T-helper 1 cell treated with Interleukin-12 subunit alpha and Interleukin-12 subunit beta and Interleukin-4 antibody, amounts not matched to agents 30 μg/mL and 1 μg/mL, for 36 hours (primary cell): ENCODE data around the gene ODC1.

Experiments used
- H3K27ac Mint-ChIP-seq: one replicate; pipeline ENCODE4 v1.8.0; 2021; ENCODE audit warnings: mild to moderate bottlenecking, mixed read lengths
- H3K27me3 Mint-ChIP-seq: one replicate; pipeline ENCODE4 v1.8.0; 2021; ENCODE audit warnings: low read depth, mixed read lengths
- H3K36me3 Mint-ChIP-seq: one replicate; pipeline ENCODE4 v1.8.0; 2021; ENCODE audit warnings: low read depth, mixed read lengths
- H3K4me1 Mint-ChIP-seq: one replicate; pipeline ENCODE4 v1.8.0; 2021; ENCODE audit warnings: low read depth, mixed read lengths
- H3K4me3 Mint-ChIP-seq: one replicate; pipeline ENCODE4 v1.8.0; 2021; ENCODE audit warnings: mild to moderate bottlenecking, moderate library complexity, mixed read lengths
- H3K9me3 Mint-ChIP-seq: one replicate; pipeline ENCODE4 v1.8.0; 2021; ENCODE audit warnings: mixed read lengths

The ODC1 gene

DNA sequence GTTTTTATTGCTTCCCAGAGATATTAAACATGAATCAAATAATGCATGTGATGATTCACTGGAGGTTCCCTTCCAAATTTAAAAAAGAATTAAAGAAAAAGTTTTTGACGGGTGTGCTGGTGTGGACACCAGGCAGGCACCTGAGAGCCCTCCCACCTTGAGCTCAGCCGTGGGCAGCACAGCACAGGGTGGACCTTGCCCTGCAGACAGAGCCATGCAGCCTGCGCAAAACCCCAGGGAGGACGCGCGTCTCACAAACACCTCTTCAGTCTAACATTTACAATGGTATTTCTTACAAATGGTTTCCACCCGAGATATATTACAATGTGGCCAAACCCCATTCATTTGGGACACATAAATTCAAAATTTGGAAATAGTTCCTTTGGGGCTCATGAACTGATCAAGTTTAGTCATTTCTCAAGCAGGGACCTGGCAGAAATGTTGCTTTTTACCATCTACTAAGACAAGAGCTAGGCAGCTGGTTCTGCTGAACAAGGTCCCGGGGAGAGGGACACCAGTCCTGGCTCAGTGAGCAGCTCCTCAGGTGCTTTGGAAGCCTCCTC lies 45.4 kb downstream of the ODC1 start:
- Mint-ChIP-seq H3K9me3 (no peaks in the 10 kb centered on the region), H3K27me3 (peaks cover 5% of the 10 kb centered on the region), H3K27ac (no peak overlapping the region), H3K36me3 (peaks cover 19% of the 10 kb centered on the region), H3K4me3 (no peak overlapping the region), H3K4me1 (peaks cover 34% of the 10 kb centered on the region)

DNA sequence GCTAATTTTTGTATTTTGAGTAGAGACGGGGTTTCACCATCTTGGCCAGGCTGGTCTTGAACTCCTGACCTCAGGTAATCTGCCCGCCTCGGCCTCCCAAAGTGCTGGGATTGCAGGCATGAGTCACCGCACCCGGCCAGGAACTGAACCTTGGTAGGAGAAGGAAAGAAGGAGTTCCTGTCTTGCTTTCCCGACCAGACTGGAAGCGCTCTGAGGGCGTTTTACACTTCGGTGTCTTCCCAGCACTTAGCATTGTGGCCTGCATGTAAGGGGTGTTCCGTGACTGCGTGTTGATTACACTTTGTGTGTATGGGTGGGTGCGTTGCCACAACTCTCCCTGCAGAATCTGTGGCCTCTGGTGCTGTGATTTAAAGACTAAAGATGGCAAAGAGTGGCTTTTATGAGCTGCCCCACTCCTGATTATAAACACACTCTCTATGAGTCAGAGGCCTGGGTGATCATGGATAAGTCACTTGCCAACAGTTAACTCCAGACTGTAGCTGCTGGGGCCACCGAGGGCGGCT lies 46.0 kb downstream of the ODC1 start:
- Mint-ChIP-seq H3K4me3 (no peak overlapping the region), H3K36me3 (peaks cover 19% of the 10 kb centered on the region), H3K4me1 (peaks cover 28% of the 10 kb centered on the region), H3K27ac (no peak overlapping the region), H3K9me3 (no peaks in the 10 kb centered on the region), H3K27me3 (peaks cover 5% of the 10 kb centered on the region)

DNA sequence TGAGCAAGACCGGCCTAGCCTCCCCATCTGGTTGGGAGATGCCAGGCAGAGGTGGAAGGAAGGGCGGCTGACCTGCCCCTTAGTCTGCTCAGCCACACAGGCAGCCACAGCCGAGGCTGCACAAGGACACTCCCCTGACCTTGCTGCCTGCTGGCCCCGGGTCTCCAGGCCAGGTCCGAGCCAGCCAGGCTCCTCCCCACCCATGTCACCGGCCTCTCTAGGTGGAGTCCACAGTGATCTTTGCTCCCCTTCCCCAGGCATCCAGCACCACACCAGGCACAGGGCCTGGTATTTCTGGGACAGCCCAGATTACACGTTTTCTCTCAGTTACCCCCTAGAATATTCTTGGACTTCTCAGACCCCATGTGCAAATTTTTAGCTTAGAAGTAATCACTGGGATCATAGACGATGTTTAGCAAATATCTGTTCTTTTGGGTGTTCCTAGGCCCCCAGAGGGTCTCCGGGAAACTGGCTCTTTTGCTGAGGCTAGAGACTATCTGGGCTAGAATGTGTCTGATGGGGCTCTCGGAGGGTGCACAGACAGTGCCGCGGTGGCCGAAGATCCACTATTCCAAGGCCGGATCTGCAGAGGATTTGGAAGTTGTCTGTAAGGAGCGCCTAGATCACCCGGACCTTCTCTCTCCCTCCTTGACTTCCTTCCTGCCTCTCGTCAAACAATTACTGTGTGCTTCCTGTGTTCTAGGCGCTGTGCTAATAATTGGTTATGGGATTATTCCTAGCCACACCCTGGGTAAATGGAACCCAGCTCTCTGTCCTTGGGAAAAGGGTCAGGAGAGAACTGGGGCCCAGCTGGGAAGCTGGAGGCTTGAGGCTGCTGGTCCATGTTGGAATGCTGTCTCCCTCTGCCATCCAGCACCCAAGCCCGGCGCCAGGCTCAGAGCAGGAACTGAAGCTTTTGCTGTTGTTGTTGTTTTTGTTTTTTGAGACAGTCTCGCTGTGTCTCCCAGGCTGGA lies 46.9 kb downstream of the ODC1 start:
- H3K4me3 Mint-ChIP-seq = no peak overlapping the region
- peak overlapping the region; percentile 72 for H3K27ac Mint-ChIP-seq
- peaks cover 14% of the 10 kb centered on the region for H3K36me3 Mint-ChIP-seq
- H3K9me3 Mint-ChIP-seq = no peaks in the 10 kb centered on the region
- no peaks in the 10 kb centered on the region for H3K27me3 Mint-ChIP-seq
- H3K4me1 Mint-ChIP-seq = peaks cover 23% of the 10 kb centered on the region

DNA sequence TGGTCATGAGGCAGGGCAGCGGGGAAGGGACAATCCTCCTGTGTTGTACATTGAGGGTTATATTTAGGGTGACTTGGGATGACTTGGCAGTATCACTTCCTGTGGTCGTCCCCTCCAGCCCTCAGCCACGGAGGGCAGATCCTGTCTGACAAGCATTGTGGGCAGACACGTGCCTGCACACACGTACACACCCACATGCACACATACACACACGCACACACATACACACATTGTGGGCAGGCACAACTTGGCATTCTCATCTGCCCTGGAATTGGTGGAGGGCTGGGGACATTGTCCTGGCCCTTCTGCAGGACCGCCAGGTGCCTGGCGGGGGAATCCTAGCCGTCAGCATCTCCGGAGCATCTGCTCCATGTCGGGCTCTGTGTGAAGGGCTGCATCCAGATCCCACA lies 47.6 kb downstream of the ODC1 start:
- Mint-ChIP-seq H3K4me1 (peaks cover 23% of the 10 kb centered on the region), H3K27ac (peak overlapping the region; percentile 72), H3K36me3 (peaks cover 14% of the 10 kb centered on the region), H3K27me3 (no peaks in the 10 kb centered on the region), H3K9me3 (no peaks in the 10 kb centered on the region), H3K4me3 (no peak overlapping the region)

DNA sequence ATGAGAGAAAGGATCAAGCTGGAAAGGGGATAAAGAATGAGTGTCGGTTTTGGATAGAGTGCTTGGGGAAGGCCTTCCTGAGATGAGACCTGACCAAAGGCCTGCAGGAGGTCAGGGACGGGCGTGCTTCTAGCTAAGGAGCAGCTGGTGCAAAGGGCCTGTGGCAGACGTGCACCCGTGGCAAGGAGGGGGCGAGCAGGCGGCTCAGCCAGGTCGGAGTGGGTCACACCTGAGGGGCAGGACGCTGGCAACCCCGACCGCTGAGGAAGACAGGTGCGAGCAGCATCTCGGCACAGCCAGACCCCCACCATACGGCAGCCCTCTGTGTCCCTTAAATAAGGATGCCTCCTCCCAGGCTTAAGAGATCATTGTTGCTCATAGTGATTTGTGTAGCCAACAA lies 48.1 kb downstream of the ODC1 start:
- H3K4me3 Mint-ChIP-seq = no peak overlapping the region
- no peaks in the 10 kb centered on the region for H3K27me3 Mint-ChIP-seq
- peaks cover 23% of the 10 kb centered on the region for H3K4me1 Mint-ChIP-seq
- H3K27ac Mint-ChIP-seq = peak overlapping the region; percentile 68
- H3K36me3 Mint-ChIP-seq = peaks cover 14% of the 10 kb centered on the region
- H3K9me3 Mint-ChIP-seq = no peaks in the 10 kb centered on the region

DNA sequence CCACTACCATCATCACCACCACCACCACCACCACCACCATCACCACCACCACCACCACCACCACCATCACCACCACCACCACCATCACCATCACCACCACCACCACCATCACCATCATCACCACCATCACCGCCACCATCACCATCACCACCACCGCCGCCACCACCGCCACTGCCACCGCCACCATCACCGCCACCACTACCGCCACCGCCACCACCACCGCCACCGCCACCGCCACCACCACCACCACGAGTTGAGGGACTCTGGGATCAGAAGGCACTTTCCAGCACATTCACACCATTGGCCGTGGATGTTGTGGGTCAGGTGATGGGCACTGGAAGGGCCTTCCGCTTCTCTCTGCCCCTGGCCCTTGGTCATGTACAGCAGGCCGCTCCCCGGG lies 48.8 kb downstream of the ODC1 start:
- Mint-ChIP-seq H3K4me1 (peaks cover 23% of the 10 kb centered on the region), H3K9me3 (no peaks in the 10 kb centered on the region), H3K27me3 (no peaks in the 10 kb centered on the region), H3K36me3 (peaks cover 14% of the 10 kb centered on the region), H3K27ac (peak overlapping the region; percentile 68), H3K4me3 (no peak overlapping the region)

DNA sequence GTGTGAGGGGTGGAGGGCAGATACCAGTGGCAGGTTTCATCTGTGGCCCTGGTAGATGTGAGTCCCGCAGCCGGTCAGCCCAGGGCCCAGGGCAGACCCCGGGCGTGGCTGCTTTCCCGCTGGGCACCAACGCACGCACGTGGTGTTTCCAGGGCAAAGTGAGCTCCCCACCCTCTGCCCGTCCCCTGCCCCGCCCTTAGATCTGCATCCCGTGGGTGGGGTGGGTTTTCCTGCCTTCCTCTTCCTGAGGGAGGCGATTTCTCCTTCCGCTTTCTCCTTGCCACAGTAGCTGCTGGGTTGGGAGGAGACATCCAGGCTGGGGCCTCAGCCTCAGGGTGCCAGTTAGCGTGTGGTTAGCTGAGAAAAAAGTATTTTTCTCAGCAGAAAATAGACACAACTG lies 49.6 kb downstream of the ODC1 start:
- Mint-ChIP-seq H3K27ac (peak overlapping the region; percentile 70), H3K9me3 (no peaks in the 10 kb centered on the region), H3K27me3 (no peaks in the 10 kb centered on the region), H3K36me3 (peaks cover 14% of the 10 kb centered on the region), H3K4me1 (peaks cover 20% of the 10 kb centered on the region), H3K4me3 (no peak overlapping the region)

DNA sequence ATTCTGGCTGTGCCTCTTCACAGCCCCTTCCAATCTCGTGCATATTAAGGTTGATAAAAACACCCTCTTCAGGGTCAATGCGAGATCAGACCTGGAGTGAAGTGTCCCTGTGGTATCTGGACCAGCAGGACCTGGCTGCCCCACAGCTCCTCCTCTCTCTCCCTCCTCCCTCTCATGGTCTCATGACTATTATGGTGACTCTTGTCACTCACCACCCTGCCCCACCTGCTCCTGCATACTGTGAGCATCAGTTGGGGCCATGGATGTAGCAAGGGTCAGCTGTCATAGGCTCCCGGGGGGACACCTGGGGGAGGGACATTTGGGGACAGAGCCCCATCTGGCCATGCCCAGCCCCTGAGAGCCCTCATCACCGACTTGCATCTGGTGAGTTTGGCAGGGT lies 50.2 kb downstream of the ODC1 start:
- H3K4me3 Mint-ChIP-seq = no peak overlapping the region
- H3K9me3 Mint-ChIP-seq = no peaks in the 10 kb centered on the region
- no peaks in the 10 kb centered on the region for H3K27me3 Mint-ChIP-seq
- H3K36me3 Mint-ChIP-seq = peaks cover 14% of the 10 kb centered on the region
- H3K27ac Mint-ChIP-seq = no peak overlapping the region
- peaks cover 20% of the 10 kb centered on the region for H3K4me1 Mint-ChIP-seq

DNA sequence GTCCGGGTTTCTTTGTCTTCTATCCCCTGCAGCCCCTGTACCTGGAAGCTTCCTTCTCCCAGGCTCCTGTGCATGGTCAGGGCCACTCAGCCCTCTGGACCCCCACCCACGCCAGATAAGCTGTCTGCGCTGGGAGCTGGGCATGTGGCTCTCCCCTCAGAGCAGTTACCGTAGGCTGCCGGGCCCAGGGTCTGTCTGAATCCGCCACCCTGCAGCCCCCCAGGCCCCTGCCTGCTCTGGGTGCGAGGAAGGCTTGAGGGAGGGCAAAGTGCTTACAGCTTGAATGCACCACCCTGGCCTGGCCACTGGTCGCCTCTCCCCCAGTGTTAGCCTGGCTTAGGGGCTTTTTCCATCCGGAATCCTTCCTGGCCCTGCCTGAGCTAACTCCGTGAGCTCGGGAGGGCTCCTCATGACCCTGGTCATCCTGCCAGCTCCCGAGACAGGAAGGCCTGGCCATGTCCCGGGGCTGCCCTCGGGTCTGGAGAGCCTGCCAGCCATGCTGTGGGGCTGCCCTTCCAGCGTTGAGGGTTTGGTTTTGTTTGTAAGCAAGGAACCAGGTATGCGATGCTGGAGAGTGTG lies 50.7 kb downstream of the ODC1 start:
- Mint-ChIP-seq H3K4me1 (peaks cover 20% of the 10 kb centered on the region), H3K27me3 (no peaks in the 10 kb centered on the region), H3K27ac (no peak overlapping the region), H3K9me3 (no peaks in the 10 kb centered on the region), H3K4me3 (no peak overlapping the region), H3K36me3 (peaks cover 14% of the 10 kb centered on the region)

DNA sequence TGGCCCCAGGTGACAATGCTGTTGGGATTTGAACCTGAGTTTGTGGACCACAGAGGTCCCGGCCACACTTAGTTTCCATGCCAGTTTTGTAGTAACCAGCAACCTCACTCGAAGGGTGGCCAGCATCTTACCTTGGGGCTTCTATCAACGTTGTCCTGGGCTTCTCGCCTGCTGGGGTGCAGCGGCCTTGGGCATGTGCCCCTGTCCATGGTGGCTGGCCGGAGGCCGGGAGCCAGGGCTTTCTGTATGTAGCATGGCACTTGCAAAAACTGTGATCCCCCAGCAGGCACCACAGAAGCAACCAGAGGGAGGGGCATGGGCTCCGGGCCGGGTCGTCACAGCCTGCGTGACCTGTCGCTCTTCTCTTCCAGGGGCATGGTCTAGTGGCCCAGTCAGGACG lies 51.7 kb downstream of the ODC1 start:
- Mint-ChIP-seq H3K27me3 (no peaks in the 10 kb centered on the region), H3K4me3 (no peak overlapping the region), H3K4me1 (peaks cover 17% of the 10 kb centered on the region), H3K27ac (no peak overlapping the region), H3K9me3 (no peaks in the 10 kb centered on the region), H3K36me3 (peaks cover 14% of the 10 kb centered on the region)

DNA sequence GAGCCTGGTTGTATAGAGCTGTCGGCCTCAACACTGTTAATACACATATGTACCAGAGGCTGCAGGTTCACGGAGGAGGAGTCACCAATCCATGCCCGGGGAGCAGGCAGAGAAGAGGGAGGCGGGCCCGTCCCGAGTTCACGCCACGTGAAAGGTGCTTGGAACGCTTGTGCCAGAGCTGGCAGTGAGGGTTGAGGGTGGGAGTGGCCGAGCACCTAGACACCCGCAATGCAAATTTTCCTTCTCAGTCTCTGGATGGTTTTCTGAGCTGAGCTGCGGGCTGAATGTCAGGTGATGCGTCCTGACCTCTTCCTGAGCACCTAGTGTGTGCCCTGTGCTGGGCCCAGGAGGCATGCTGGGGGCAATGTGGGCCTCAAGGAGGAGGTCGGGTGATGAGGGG lies 52.2 kb downstream of the ODC1 start:
- H3K27me3 Mint-ChIP-seq = no peaks in the 10 kb centered on the region
- H3K4me3 Mint-ChIP-seq = no peak overlapping the region
- H3K9me3 Mint-ChIP-seq = no peaks in the 10 kb centered on the region
- H3K36me3 Mint-ChIP-seq = peaks cover 11% of the 10 kb centered on the region
- H3K4me1 Mint-ChIP-seq = peaks cover 12% of the 10 kb centered on the region
- H3K27ac Mint-ChIP-seq = no peak overlapping the region

DNA sequence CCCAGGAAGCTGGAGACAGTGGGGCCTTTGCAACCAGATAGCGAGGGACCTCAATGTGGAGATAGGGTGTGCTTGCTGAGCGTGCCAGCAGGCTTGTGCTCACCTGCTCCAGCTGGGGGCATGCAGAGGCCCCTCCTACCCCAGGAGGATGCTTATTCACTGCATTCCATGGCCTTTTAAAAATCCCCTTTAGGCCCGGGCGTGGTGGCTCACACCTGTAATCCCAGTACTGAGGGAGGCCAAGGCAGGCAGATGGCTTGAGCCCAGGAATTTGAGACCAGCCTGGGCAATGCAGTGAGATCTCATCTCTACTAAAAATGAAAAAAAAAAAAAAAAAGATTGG lies 54.5 kb downstream of the ODC1 start:
- Mint-ChIP-seq H3K36me3 (peaks cover under 1% of the 10 kb centered on the region), H3K4me3 (no peak overlapping the region), H3K4me1 (peaks cover 9% of the 10 kb centered on the region), H3K27ac (no peak overlapping the region), H3K9me3 (no peaks in the 10 kb centered on the region), H3K27me3 (no peaks in the 10 kb centered on the region)

DNA sequence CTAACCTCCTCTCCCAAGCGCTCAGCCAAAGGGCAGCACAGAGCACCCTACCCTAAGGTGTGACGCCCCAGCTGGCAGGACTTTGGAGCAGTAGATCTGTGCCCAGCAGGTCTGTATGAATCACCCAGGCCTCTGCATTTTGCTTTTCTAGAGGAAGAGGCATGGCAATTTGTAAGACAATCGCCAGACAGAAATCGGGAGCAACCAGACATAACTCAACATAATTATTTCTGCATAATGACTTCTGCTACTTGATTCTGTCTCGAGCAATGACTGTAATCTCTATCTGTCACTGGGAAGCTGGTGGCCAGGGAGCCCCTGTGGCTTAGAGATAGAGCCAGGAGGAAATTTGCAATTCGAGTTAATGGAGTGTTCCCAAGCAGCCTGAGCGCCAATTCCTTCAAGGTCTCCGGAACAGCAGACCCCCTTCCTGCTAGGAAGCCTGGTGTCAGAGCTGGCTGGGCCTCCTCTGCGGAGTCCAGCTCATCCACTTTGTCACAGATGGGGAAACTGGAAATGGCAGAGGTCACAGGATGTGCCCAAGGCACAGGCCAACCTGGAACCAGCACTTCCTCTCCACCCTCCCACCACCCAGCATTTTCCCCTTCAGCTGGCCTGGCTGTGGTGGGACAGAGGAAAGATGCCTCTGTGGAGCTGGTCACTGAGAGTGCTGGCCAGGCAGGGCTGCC lies 55.0 kb downstream of the ODC1 start:
- no peaks in the 10 kb centered on the region for H3K36me3 Mint-ChIP-seq
- no peak overlapping the region for H3K4me3 Mint-ChIP-seq
- H3K9me3 Mint-ChIP-seq = no peaks in the 10 kb centered on the region
- no peaks in the 10 kb centered on the region for H3K27me3 Mint-ChIP-seq
- H3K4me1 Mint-ChIP-seq = peaks cover 11% of the 10 kb centered on the region
- no peak overlapping the region for H3K27ac Mint-ChIP-seq

DNA sequence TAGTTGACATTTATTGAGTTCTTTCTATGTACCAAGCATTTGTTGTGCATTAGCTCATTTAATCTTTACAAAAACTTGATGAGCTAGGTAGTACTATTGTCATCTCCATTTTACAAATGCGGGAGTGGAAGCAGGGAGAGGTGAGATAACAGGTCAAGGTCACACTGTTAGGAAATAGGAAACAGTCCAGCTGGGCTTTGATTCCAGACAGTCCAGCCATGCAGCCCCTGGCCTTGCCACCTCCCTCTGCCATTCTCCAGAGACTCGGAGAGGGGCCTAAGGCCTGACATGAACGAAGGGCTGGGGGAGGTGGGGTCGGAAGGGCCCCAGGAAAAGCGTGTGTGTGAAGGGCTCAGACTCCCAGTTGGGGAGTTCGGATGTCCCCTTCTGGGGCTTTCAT lies 55.6 kb downstream of the ODC1 start:
- Mint-ChIP-seq H3K27ac (no peak overlapping the region), H3K27me3 (no peaks in the 10 kb centered on the region), H3K4me3 (no peak overlapping the region), H3K36me3 (no peaks in the 10 kb centered on the region), H3K9me3 (no peaks in the 10 kb centered on the region), H3K4me1 (peaks cover 9% of the 10 kb centered on the region)
